Measurements from ENCODE around the gene RUNX2.

- TF ChIP-seq ZNF24 (IDR thresholded peaks at IDR 0.05) (no peak), ZNF224 (CRISPR knock-in tag; IDR thresholded peaks at IDR 0.05) (no peak), ZNF232 (CRISPR knock-in tag; IDR thresholded peaks at IDR 0.05) (no peak), GTF2E2 (tag; IDR thresholded peaks at IDR 0.05) (no peak), CBFB (CRISPR knock-in tag; IDR thresholded peaks at IDR 0.05) (no peak), NRF1 (conservative IDR thresholded peaks at IDR 0.05 in 1 of 2, IDR thresholded peaks at IDR 0.05 in 1 of 2) (no peak), ZNF75A (CRISPR knock-in tag; IDR thresholded peaks at IDR 0.05) (no peak)
These were observed 378.2 kb downstream of the RUNX2 start for GRCh38 chr6:45706319-45706718.

Measured in K562 (cell line).